Glomerular visceral epithelial cell (primary cell): ENCODE results near the gene KCNAB1.
A peak's percentile ranks its signal among the peaks of the same experiment; 100 is the strongest.
"Not testable (repeated sequence)": the region's sequence is repeated elsewhere in the genome, so short reads cannot be mapped to it uniquely, and the experiment has no call there.

ENCODE experiments used
- DNase-seq: peaks from one replicate; pipeline ENCODE4 v3.0.0-alpha.2; 2016; ENCODE audit errors: extremely low spot score

KCNAB1 gene

GRCh38 chr3:156218353-156218744 lies 98.0 kb downstream of the KCNAB1 start:
- no peak for DNase-seq

- DNase-seq, result not testable (repeated sequence)
Measured at GRCh38 chr3:156222381-156222780, 102.0 kb downstream of the KCNAB1 start.

DNA sequence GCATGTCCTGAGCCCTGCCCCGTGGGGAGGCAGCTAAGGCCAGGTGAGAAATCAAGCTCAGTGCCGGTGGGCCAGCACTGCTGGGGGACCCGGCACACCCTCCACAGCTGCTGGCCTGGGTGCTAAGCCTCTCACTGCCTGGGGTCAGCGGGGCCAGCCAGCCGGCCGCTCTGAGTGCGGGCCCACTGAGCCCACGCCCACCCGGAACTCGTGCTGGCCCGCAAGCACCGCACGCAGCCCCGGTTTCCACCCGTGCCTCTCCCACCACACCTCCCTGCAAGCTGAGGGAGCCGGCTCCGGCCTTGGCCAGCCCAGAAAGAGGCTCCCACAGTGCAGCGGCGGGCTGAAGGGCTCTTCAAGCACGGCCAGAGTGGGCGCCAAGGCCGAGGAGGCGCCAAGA lies 103.7 kb downstream of the KCNAB1 start:
- not testable (repeated sequence) for DNase-seq

- no peak for DNase-seq
Measured at GRCh38 chr3:156226676-156227420, 106.5 kb downstream of the KCNAB1 start.

DNA sequence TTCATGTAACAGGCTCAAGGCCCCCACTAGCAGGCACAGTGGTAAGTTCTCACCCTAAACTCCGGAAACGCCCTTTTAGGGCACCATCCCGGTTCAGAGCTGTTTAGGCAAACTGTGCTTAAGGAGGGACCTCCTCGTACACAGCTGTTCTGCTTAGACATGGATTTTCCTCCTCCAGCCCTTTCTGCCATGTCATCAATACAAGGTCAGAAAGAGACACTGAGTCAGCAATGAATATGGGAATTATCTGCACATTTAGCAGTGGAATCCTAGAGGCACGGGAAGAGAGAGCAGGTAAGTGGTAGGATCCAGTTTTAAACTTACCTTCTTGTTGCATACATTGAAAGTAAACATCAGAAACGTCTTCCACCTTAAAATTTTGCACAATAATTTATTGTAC lies 107.3 kb downstream of the KCNAB1 start:
- no peak for DNase-seq

DNA sequence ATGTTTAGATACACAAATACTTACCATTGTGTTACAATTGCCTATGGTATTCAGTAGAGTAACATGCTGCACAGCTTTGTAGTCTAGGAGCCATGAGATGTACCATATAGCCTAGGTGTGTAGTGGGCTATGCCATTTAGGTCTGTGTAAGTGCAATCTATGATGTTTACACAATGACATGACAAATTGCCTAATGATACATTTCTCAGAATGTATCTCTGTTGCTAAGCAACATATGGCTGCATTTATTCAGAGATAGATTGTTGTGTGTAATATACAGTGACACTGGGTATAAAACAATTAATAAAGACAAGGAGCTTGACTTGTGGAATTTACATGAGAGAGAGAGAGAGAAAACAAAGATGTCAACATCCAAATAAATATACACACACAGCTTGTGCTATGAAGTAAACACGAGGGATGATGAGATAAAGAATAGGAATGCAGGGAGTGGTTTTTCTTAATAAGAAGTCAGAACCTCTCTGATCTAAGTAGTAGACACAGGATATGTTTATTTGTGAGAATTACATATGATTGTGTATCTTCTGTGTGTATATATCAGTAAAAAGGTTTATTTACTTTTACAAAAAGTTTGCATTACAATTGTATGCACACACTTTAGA lies 110.0 kb downstream of the KCNAB1 start:
- no peak for DNase-seq

DNA sequence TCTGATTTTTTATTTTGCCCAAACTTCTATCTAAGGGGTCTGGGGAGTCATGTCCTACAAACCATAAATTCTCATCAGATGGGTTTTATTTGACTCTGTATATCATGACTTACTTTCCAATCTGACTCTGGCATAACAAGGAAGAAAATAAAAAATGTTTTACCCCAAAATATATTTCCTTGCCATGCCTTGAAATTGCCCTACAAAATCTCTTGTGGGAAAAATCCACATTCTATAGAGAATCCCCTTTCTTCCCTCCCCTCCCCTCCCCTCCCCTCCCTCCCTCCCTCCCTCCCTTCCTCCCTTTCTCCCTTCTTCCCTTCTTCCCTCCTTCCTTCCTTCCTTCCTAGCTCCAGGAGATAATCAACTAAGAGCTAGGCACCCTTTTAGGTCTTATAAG lies 110.8 kb downstream of the KCNAB1 start:
- not testable (repeated sequence) for DNase-seq

GRCh38 chr3:156233876-156234275 lies 113.5 kb downstream of the KCNAB1 start:
- DNase-seq, result peak; percentile 20

DNA sequence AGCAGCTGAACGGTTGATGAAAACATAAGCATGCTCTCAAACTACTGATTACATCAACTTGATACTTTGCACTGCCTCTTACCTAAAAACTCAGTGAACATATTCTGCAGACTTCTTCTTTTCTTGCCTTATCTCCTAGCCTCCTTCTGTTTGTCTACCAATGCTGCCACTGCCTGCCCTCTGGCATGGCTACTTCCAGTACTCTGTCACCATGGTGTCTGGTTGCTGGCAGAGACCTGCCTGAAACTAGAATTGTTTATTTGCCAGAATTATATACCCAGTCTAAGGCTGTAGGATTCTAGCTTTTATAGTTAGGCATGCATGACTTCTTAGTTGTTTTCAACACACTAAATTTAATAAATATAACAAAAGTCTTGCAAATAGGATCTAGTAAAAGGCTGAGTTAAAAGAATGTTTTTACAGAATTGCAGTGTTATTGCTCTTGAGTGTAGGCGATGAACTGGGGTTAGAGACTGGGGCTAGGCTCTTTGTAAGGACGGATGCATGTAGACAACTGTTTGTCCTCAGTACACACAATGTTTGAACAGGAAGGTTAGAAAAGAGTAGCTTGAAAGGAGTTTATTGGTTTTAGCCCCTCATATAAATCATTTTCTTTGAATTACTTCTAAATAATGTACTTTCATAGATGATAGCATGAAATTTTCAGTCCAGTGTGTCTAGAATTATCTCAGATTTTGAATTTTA lies 116.3 kb downstream of the KCNAB1 start:
- no peak for DNase-seq

DNA sequence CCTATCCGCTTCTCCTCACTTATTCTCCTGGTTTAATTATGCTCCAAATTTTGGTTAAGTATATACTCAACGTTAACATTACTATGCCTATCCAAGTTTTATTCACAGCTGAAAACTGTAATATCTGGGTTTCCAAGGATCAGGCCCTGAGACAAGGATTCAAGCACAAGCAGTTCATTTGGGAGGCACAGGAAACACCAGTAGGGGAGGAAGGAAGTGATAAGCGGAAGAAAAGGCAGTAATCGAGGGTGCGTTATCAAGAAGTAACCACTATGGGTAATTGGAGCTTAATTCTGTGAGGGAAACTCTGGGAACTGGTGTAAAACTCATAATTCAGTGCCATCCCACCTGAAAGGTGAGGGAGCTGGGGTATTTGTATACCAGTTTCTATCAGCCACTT lies 120.3 kb downstream of the KCNAB1 start:
- no peak for DNase-seq

- peak; percentile 33 for DNase-seq
Measured at GRCh38 chr3:156246961-156247725, 126.8 kb downstream of the KCNAB1 start.

GRCh38 chr3:156250550-156250949 lies 130.2 kb downstream of the KCNAB1 start:
- no peak for DNase-seq

- no peak for DNase-seq
Measured at GRCh38 chr3:156251424-156251823, 131.0 kb downstream of the KCNAB1 start.

DNA sequence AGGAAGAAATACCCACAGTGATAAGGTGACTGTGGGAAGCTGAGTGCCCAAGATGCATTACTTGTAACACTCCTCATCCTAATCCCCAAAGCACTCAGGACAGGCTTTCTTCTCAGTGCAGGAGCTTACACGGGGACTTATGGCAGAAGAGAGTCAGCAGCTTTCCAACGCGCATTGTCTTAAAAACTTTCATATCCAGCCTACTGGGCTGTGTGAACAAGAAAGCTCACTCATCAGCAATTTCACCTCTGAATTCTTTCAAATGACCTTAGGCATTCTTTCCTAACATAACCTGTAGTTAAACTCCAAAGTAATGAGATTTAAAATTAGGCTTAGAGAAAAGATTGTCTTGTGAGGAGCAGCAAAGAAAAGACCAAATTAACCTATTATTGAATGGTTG lies 132.3 kb downstream of the KCNAB1 start:
- no peak for DNase-seq

GRCh38 chr3:156253150-156253549 lies 132.8 kb downstream of the KCNAB1 start:
- no peak for DNase-seq

GRCh38 chr3:156256256-156256655 lies 135.9 kb downstream of the KCNAB1 start:
- DNase-seq, result no peak

- no peak for DNase-seq
Measured at GRCh38 chr3:156256945-156257344, 136.6 kb downstream of the KCNAB1 start.

- no peak for DNase-seq
Measured at GRCh38 chr3:156258301-156258700, 137.9 kb downstream of the KCNAB1 start.

DNA sequence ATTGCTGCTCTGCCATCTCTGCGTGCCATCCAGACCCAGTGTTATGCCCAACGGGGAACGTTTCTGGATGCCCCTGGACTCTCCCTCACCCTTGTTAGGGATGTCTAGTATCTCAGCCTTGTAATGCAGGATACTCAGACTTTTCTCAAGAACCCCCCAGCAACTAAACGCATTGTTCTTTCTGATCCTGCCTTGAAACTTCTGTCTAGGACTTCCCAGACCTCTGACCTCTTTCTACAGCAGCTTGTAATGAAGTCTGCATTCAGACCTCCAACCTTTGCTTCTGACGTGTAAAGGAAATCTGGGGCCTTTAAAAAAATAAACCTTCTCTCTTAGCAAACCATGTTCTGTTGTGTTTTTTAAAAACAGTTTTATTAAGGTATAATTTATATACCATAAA lies 139.5 kb downstream of the KCNAB1 start:
- DNase-seq, result no peak

DNA sequence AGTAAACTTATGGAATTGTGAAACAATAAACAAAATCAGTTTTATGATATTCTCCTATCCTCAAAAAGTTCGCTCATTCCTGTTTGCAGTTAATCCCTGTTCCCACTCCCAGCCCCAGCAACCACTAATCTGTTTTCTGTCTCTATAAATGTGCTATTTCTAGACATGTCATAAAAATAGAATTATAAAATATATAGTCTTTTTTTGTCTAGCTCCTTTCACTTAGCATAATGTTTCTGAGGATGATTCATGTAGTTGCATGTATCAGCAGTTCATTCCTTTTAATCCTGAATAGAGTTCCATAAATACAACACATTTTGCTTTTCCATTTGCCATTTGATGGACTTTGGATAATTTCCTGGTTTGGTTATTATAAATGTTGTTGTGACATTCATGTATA lies 140.0 kb downstream of the KCNAB1 start:
- no peak for DNase-seq

DNA sequence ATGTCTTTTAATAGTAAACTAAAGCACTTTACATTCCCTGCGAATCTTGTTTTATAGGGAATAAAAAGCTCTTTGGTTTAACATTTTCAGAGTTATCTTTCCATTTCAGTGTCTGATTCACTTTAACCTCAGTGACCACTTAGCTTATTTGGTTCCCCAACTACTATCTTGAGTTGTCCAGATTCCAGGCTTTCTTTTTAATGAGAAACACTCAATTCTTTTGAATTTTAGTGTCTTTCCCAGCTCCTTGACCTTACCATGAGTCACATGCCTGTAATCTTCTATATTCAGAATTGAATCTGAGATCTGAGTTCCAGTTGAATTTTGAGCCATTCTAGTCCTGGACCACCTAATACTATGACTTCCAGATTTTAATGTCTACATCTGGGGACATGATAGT lies 144.4 kb downstream of the KCNAB1 start:
- DNase-seq, result no peak

GRCh38 chr3:156271508-156271907 lies 151.1 kb downstream of the KCNAB1 start:
- no peak for DNase-seq
